GM12875 (cell line): Measurements from ENCODE around the gene TMCC3.

Experiments used
- H3K4me3 ChIP-seq: one replicate; pipeline ENCODE4 v1.5.1; 2011; ENCODE audit warnings: low read depth, low read length, control low read depth
- TF ChIP-seq, protein P1 (sequence below): IDR thresholded peaks from 2 replicates; pipeline ENCODE4 v1.5.1; 2011; ENCODE audit warnings: low read depth, mild to moderate bottlenecking, control low read depth, inconsistent platforms, low read length, moderate library complexity, borderline replicate concordance; ENCODE audit not compliant: insufficient read depth

The TMCC3 gene

DNA sequence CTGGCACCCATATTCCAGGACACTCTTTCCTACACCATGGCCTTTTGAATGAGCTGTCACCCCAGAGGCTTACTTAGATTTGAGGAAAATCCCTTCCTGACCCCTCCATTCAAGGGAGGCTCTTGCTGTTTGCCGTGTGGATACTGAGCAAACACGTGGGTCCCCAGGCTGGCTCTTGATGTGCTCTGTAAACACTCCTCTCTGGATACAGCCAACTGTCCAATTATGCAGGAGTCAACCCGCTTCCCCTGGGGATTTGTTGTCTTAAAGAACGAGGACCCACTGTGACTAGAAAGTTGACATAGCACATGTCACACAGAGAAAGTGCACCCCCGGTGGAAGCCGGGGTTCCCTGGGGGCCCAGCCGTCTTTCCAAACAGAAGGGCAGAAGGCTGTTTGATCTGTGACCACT, 114.8 kb downstream of the TMCC3 start:
- TF ChIP-seq, protein P1, sequence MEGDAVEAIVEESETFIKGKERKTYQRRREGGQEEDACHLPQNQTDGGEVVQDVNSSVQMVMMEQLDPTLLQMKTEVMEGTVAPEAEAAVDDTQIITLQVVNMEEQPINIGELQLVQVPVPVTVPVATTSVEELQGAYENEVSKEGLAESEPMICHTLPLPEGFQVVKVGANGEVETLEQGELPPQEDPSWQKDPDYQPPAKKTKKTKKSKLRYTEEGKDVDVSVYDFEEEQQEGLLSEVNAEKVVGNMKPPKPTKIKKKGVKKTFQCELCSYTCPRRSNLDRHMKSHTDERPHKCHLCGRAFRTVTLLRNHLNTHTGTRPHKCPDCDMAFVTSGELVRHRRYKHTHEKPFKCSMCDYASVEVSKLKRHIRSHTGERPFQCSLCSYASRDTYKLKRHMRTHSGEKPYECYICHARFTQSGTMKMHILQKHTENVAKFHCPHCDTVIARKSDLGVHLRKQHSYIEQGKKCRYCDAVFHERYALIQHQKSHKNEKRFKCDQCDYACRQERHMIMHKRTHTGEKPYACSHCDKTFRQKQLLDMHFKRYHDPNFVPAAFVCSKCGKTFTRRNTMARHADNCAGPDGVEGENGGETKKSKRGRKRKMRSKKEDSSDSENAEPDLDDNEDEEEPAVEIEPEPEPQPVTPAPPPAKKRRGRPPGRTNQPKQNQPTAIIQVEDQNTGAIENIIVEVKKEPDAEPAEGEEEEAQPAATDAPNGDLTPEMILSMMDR, result no peak
- H3K4me3 ChIP-seq, result no peak overlapping the region

DNA sequence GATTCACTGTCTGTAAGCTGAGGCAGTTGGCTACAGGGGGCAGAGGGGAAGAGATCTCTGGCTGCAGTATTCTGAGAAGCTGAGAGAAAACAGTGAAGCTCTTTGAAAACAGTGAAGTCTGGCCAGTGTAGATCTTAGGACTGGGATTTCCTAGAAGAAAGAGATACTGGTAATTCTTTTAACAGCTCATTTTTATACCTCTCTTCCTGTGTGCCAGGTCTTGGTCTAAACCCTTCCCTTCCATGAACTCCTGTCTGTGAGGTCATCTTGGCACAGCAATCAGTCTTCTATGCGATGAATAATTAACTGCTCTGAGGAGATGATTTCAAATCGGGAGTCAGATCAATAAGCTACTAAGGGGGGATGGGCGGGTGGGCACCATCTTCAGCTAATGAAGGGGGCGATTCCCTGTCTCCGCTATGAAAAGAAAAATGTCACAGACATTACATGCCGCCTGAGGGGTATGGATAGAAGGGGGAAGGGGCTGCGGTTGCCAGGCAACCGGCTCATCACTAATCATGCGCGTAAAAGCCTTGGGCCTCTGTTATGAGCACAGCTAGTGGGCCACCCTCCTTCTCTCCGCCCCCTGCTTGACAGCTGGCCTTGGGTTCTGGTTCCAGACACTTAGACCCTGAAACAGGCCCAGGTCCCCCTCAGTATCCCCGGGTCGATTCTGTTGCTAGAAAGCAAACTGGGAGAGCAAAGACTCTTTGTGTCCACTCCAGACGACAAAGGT, 115.4 kb downstream of the TMCC3 start:
- no peak overlapping the region for H3K4me3 ChIP-seq
- TF ChIP-seq, protein P1, result no peak

DNA sequence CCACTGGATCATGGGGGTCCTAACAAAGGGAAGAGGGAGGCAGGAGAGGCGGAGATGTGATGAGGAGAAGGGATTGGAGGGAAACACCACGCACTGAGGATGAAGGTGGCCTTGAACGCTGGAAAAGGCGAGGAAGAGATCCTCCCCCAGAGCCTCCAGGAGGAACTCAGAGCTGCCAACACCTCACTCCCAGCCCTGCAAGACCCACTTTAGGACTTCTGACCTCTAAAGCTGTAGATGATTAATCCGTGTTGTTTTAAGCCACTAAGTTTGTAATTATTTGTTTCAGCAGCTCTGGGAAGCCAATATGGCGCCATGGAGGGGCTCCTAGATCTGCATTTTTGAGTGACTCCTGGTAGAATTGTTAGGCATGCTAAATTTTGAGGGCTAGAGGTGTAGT, 116.1 kb downstream of the TMCC3 start:
- H3K4me3 ChIP-seq, result no peak overlapping the region
- TF ChIP-seq, protein P1, result no peak

DNA sequence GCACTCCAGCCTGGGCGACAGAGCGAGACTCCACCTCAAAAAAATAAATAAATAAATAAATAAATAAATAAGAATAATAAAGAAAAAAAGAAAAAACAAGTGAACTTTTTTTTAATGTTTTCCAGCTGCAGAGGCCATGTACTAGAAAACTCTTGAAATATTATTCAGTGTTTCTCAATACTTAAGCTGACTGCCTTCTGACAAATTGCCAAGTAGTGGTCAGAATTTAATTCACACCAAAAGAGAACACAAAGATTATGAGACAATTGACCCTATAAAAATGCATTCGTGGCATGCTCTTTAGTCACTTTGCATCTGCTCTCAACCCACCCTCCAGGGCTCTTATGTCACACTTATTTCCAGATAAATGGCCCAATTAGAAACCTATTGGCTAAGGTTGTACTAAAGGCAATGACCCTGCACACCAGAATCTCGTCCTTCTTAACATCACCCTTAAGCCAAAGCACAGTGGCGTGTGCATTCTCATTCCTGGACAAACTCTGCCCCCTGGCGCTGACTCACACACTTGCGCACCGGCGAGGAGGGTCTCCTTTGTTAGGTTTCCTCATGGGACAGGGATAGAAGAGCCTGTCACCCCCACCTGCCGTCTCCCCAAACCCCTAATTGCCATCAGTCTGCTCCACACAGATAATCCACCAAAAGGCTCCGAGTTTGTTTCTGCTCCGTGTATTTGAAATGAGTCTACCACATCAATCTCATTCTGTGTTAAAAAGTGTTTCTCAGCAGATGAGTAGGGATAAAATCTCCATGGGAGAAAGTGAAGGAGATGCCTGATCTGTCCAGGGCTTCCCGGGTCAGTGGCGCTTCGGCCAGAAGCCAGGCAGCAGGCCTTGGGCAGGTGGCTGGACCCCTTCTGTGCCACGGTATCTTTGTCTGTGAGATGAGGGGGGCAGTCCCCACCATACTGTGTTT, 117.6 kb downstream of the TMCC3 start:
- H3K4me3 ChIP-seq, result no peak overlapping the region
- TF ChIP-seq, protein P1, result peak; percentile 79

DNA sequence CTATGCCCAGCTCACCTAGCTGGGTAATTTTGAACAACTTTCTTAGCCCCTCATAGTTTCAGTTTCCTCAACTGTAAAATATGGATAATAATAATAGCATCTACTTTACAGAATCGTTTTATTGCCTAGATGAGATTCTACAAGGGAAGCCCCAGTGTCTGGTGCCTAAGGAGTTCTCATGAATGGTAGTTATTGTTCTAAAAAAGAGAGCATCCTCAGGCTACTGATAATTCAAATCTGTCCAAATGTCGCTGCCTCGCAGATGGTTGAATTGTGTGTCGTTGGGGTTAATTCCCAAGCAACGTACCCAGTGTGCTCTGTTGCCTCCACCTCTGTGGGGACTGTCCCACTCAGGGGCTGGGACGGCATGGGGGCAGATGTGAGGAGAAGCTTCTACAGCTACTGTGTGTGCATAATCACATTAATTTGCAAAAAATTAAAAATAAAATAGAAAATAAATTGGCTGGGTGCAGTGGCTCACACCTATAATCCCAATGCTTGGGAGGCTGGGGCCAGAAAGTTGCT, 119.1 kb downstream of the TMCC3 start:
- TF ChIP-seq, protein P1, result no peak
- no peak overlapping the region for H3K4me3 ChIP-seq

DNA sequence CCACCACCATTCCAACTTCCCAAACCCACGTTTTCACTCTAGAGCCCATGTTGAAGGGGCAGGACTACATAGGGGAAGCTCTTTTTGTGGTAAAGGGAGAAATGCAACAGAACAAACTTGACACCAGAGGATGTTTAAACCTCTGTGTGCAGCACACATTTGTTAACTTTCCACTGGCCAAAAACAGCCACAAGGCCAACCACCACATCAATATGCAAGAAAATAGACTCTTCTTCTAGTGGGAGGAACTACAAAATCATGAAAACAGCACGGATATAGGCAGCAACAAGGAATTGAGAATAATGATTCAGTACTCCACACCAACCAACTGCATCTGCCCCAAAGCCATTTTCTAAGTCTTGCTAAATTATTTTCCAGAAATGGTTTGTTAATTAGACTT, 124.4 kb downstream of the TMCC3 start:
- TF ChIP-seq, protein P1, result no peak
- no peak overlapping the region for H3K4me3 ChIP-seq
